ENCODE data around the gene ESR2.

- TF ChIP-seq CTCF (conservative IDR thresholded peaks at IDR 0.05 in 1 of 2, IDR thresholded peaks at IDR 0.05 in 1 of 2; ENCODE audit: extremely low read depth in 1 of 2, insufficient read depth in 1 of 2, low read depth in 1 of 2, low read length in 2 of 2) (no peak), EZH2 (IDR thresholded peaks at IDR 0.05; ENCODE audit: borderline replicate concordance, low read length) (no peak)
Measured at GRCh38 chr14:64045091-64045490, 249.1 kb downstream of the ESR2 start.

All from mammary epithelial cell (primary cell).